SK-N-SH (cell line): ENCODE measurements around the gene NUMB. TPM values are rescaled to one million over a fixed set of nuclear protein-coding genes. Genes with fewer than 3 reads are reported as not detected.

ENCODE experiments used
- CTCF ChIA-PET: fragments of 300-600, 350-600 bp; formaldehyde crosslinking; extraction: SDS; loops from one replicate; lab custom pipeline; 2021; lab: Yijun Ruan, JAX
- POLR2A ChIA-PET: fragments of 350-600 bp; sonication (Branson Sonifier 250); formaldehyde crosslinking; extraction: SDS; loops from one replicate; lab custom pipeline; 2020; ENCODE audit warnings: antibody characterized with exemption, inconsistent platforms; lab: Yijun Ruan, JAX
- DNase-seq: peaks from one replicate; pipeline ENCODE4 v3.0.0; 2012
- H2AFZ ChIP-seq: fragments of 200-600 bp; sonication (generic); 2 replicates; pipeline ENCODE4 v1.8.1; 2016; ENCODE audit warnings: antibody characterized with exemption, mild to moderate bottlenecking, low read depth
- H3F3A ChIP-seq: fragments of 200-600 bp; sonication (generic); replicated peaks from 2 replicates; pipeline ENCODE3; 2016; ENCODE audit warnings: antibody characterized with exemption, mild to moderate bottlenecking; ENCODE audit not compliant: insufficient read depth
- H3K27ac ChIP-seq, 2 experiments: fragments of 200-500 bp in 1 of 2; fragments of 200-600 bp in 1 of 2; sonication (Bioruptor generic) in 1 of 2; sonication (generic), shearing (Covaris generic) in 1 of 2; 2 replicates each; pipeline versions ENCODE4 v1.5.1 to v1.6.1; 2014 to 2016; ENCODE audit warnings: low read depth in 2 of 2, inconsistent platforms in 1 of 2, low read length in 1 of 2, mild to moderate bottlenecking in 1 of 2, mixed read lengths in 1 of 2
- H3K27me3 ChIP-seq: fragments of 200-600 bp; sonication (generic), shearing (Covaris generic); 2 replicates; pipeline ENCODE4 v1.6.1; 2016; ENCODE audit warnings: mixed run types; ENCODE audit not compliant: insufficient read depth
- H3K36me3 ChIP-seq, 2 experiments: fragments of 200-500 bp in 1 of 2; fragments of 200-600 bp in 1 of 2; sonication (Bioruptor generic) in 1 of 2; sonication (generic) in 1 of 2; replicated peaks in 1 of 2; 2 replicates each; pipeline versions ENCODE3 to v1.5.1; 2014 to 2016; ENCODE audit warnings: low read length in 1 of 2, mild to moderate bottlenecking in 1 of 2; ENCODE audit not compliant: insufficient read depth in 2 of 2, control insufficient read depth in 1 of 2
- H3K4me1 ChIP-seq, 2 experiments: fragments of 200-500 bp in 1 of 2; fragments of 200-600 bp in 1 of 2; sonication (Bioruptor generic) in 1 of 2; sonication (generic), shearing (Covaris generic) in 1 of 2; 2 replicates each; pipeline versions ENCODE4 v1.5.1 to v1.6.1; 2014 to 2016; ENCODE audit warnings: low read depth in 1 of 2, low read length in 1 of 2, mixed run types in 1 of 2; ENCODE audit not compliant: insufficient read depth in 2 of 2, control insufficient read depth in 1 of 2
- H3K4me2 ChIP-seq: fragments of 200-600 bp; sonication (generic), shearing (Covaris generic); 2 replicates; pipeline ENCODE4 v1.6.1; 2017; ENCODE audit warnings: mixed run types
- H3K4me3 ChIP-seq, 2 experiments: fragments of 200-500 bp in 1 of 2; fragments of 200-600 bp in 1 of 2; sonication (Bioruptor generic) in 1 of 2; sonication (generic), shearing (Covaris generic) in 1 of 2; 2 replicates each; pipeline versions ENCODE4 v1.5.1 to v1.8.1; 2014 to 2016; ENCODE audit warnings: low read depth in 2 of 2, inconsistent platforms in 1 of 2, low read length in 1 of 2, mild to moderate bottlenecking in 1 of 2, mixed read lengths in 1 of 2, moderate library complexity in 1 of 2
- H3K79me2 ChIP-seq: fragments of 200-600 bp; sonication (generic); 2 replicates; pipeline ENCODE4 v1.8.1; 2017; ENCODE audit warnings: mild to moderate bottlenecking; ENCODE audit not compliant: insufficient read depth
- H3K9ac ChIP-seq: fragments of 200-600 bp; sonication (generic); 2 replicates; pipeline ENCODE4 v1.6.1; 2017; ENCODE audit warnings: mixed run types
- H3K9me2 ChIP-seq: fragments of 200-600 bp; sonication (generic); 2 replicates; pipeline ENCODE4 v1.6.1; 2017; ENCODE audit warnings: mixed run types
- H3K9me3 ChIP-seq: fragments of 200-600 bp; sonication (generic); 2 replicates; pipeline ENCODE4 v1.6.1; 2017; ENCODE audit warnings: mixed run types, mild to moderate bottlenecking, moderate library complexity
- H4K20me1 ChIP-seq: fragments of 200-600 bp; sonication (generic); 2 replicates; pipeline ENCODE4 v1.6.1; 2017; ENCODE audit warnings: mild to moderate bottlenecking, mixed run types; ENCODE audit not compliant: insufficient read depth
- EP300 ChIP-seq, 2 experiments: IDR thresholded peaks; 2 replicates each; pipeline versions ENCODE4 v1.4.0 to v1.6.1; 2012; ENCODE audit warnings: borderline replicate concordance in 1 of 2, low read depth in 1 of 2, low read length in 1 of 2
- FOSL2 ChIP-seq: IDR thresholded peaks from 2 replicates; pipeline ENCODE4 v1.4.0; 2012; ENCODE audit warnings: low read depth, mild to moderate bottlenecking, moderate library complexity, borderline replicate concordance
- FOXJ3 ChIP-seq: sonication (generic); formaldehyde crosslinking; IDR thresholded peaks from 2 replicates; pipeline ENCODE4 v1.5.1; 2020; ENCODE audit warnings: mild to moderate bottlenecking, missing genetic modification reagents
- FOXM1 ChIP-seq: IDR thresholded peaks from 2 replicates; pipeline ENCODE4 v1.4.0; 2012; ENCODE audit warnings: low read depth, mild to moderate bottlenecking
- MEF2A ChIP-seq: IDR thresholded peaks from 2 replicates; pipeline ENCODE4 v1.4.0; 2012; ENCODE audit warnings: low read depth, borderline replicate concordance
- NFIC ChIP-seq: IDR thresholded peaks from 2 replicates; pipeline ENCODE4 v1.4.0; 2012; ENCODE audit warnings: borderline replicate concordance
- RAD21 ChIP-seq: IDR thresholded peaks from 2 replicates; pipeline ENCODE4 v1.6.1; 2012; ENCODE audit warnings: mild to moderate bottlenecking, low read length
- RFX5 ChIP-seq: IDR thresholded peaks from 2 replicates; pipeline ENCODE4 v1.6.1; 2012; ENCODE audit warnings: mild to moderate bottlenecking, improper control_type of control experiment, low read length
- SIN3A ChIP-seq: IDR thresholded peaks from 2 replicates; pipeline ENCODE4 v1.6.1; 2012; ENCODE audit warnings: low read depth, mild to moderate bottlenecking, low read length, moderate library complexity, borderline replicate concordance
- TAF1 ChIP-seq: IDR thresholded peaks from 2 replicates; pipeline ENCODE4 v1.6.1; 2012; ENCODE audit warnings: low read depth, mild to moderate bottlenecking, low read length, moderate library complexity, borderline replicate concordance
- WGBS: methylation state at CpG from one replicate; pipeline ENCODE4 v1.1.6; 2017; ENCODE audit warnings: low lambda C conversion rate; 5-methylcytosine and 5-hydroxymethylcytosine counted together
- polyA plus RNA-seq, 3 experiments: library from polyadenylated mRNA; depleted of rRNA; stranded (reverse); fragments of >200 nt; gene quantifications; 2 replicates each; pipeline ENCODE4 v1.2.3, GENCODE V29; 2012
- TF ChIP-seq, protein P1 (sequence below): IDR thresholded peaks from 2 replicates; pipeline ENCODE4; 2012

Gene NUMB
- polyA plus RNA-seq, 1 of the 3 experiments (the other 2 are of a cell fraction) = 58.4 TPM

DNA sequence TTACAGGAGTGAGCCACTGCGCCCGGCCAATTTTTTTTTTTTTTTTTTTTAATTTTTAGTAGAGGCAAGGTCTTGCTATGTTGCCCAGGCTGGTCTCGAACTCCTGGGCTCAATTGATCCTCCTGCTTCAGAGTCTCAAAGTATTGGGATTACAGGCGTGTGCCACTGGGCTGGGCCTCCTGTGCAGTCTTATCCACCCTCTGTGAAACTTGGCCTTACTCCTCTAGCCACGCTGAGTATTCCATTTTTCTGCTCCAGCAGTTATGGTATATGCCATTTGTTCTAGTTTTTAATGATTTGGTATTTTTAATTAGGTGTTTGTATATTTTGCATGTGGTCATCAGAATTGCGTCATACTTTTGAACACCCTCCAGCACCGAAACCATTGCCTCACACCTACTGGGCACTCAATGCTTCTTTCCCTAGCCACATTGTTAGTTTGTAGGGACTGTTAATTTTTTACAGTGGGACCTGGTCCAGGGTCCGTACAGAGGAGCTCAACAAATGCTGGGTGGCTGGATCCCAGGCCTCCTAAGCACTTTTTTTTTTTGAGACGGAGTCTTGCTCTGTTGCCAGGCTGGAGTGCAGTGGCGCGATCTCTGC lies 43.8 kb upstream of the NUMB start:
- H3K27me3 ChIP-seq = no peaks in the 10 kb centered on the region
- no peaks in the 10 kb centered on the region for H3K9me3 ChIP-seq
- ChIA-PET POLR2A (no interaction called here), CTCF (interaction anchor here (2.5 kb wide), 1 partner anchor 131 kb away, joined by 10 read pairs; no protein-coding TSS in a partner anchor)
- no peak overlapping the region for H3K4me3 ChIP-seq
- no peaks in the 10 kb centered on the region for H3K36me3 ChIP-seq
- H2AFZ ChIP-seq = no peak overlapping the region
- peaks cover 3% of the 10 kb centered on the region for H3F3A ChIP-seq
- no peaks in the 10 kb centered on the region for H4K20me1 ChIP-seq
- no peak overlapping the region for H3K4me2 ChIP-seq
- H3K79me2 ChIP-seq = no peaks in the 10 kb centered on the region
- H3K27ac ChIP-seq = no peak overlapping the region
- H3K4me1 ChIP-seq = no peaks in the 10 kb centered on the region
- TF ChIP-seq, protein P1, sequence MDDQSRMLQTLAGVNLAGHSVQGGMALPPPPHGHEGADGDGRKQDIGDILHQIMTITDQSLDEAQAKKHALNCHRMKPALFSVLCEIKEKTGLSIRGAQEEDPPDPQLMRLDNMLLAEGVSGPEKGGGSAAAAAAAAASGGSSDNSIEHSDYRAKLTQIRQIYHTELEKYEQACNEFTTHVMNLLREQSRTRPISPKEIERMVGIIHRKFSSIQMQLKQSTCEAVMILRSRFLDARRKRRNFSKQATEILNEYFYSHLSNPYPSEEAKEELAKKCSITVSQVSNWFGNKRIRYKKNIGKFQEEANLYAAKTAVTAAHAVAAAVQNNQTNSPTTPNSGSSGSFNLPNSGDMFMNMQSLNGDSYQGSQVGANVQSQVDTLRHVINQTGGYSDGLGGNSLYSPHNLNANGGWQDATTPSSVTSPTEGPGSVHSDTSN = no peak
- TF ChIP-seq SIN3A = no peak
- TF ChIP-seq NFIC = no peak
- no peak for TF ChIP-seq MEF2A
- TF ChIP-seq FOXM1 = no peak
- no peak for TF ChIP-seq RAD21
- TF ChIP-seq RFX5 = no peak
- H3K9ac ChIP-seq = no peak overlapping the region
- WGBS = 92% methylated on average over 11 of the region's 11 CpGs
- DNase-seq = no peak
- no peaks in the 10 kb centered on the region for H3K9me2 ChIP-seq

DNA sequence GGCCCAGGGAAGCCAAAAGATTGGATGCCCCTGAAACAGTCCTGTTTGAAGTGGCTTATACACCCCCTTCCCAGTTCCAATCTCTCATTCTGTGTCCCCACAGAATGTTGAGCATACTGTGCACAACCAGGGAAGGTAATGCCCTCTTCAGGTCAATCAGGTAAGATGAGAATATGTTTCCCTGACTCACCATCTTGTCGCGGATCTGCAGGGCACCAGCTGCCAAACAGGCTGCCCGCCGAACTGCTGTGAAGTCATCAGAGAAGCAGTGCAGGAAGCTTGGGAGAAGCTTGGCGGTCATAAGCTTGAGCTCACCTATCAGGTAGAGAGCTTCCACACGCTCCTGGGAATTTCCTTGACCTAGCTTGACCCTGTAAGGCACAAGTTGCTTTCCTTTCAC lies 42.0 kb upstream of the NUMB start:
- no peak overlapping the region for H2AFZ ChIP-seq
- no peaks in the 10 kb centered on the region for H3K4me1 ChIP-seq
- H3K27ac ChIP-seq = no peak overlapping the region
- DNase-seq = no peak
- H4K20me1 ChIP-seq = no peaks in the 10 kb centered on the region
- TF ChIP-seq FOSL2 = no peak
- no peak for TF ChIP-seq TAF1
- TF ChIP-seq FOXJ3 (CRISPR knock-in tag) = no peak
- no peak for TF ChIP-seq EP300 (IDR thresholded peaks at IDR 0.05; ENCODE audit: borderline replicate concordance in 1 of 2, low read depth in 1 of 2, low read length in 1 of 2)
- H3K4me3 ChIP-seq = no peak overlapping the region
- no peak overlapping the region for H3K9ac ChIP-seq
- no peaks in the 10 kb centered on the region for H3K27me3 ChIP-seq
- POLR2A ChIA-PET = interaction anchor here (1.0 to 1.5 kb wide), 2 partner anchors 10 to 38 kb away, joined by 3 to 10 read pairs; partner anchors contain the start of gene RIOX1
- peaks cover 5% of the 10 kb centered on the region; the same call in 1 of the 2 replicates for H3K79me2 ChIP-seq
- 88% methylated on average over 6 of the region's 6 CpGs for WGBS
- H3K36me3 ChIP-seq = peaks cover 0 to 6% of the 10 kb centered on the region in 2 experiments
- CTCF ChIA-PET = interaction anchor here (0.6 to 6.0 kb wide), 3 partner anchors 8 to 131 kb away, joined by 3 to 38 read pairs (median 4); no protein-coding TSS in a partner anchor
- no peaks in the 10 kb centered on the region for H3K9me2 ChIP-seq
- H3K9me3 ChIP-seq = no peaks in the 10 kb centered on the region
- H3K4me2 ChIP-seq = no peak overlapping the region
- peaks cover 3% of the 10 kb centered on the region for H3F3A ChIP-seq
